ENCODE measurements around the gene SERPINB6.

GRCh38 chr6:2988094-2988425 lies 16.7 kb upstream of the SERPINB6 start:
- TF ChIP-seq TCF7L2 (IDR thresholded peaks at IDR 0.05; ENCODE audit: low read depth, low read length) = no peak
- no peak for TF ChIP-seq CTCF (IDR thresholded peaks at IDR 0.05)
- TF ChIP-seq REST (IDR thresholded peaks at IDR 0.05; ENCODE audit: insufficient read depth in 1 of 2, low read depth in 2 of 2, low read length in 1 of 2) = no peak
- no peak for TF ChIP-seq POLR2AphosphoS5 (IDR thresholded peaks at IDR 0.05; ENCODE audit: low read depth, low read length)
